Measurements from ENCODE around the gene DCAKD.
"Not testable (repeated sequence)": the region's sequence is repeated elsewhere in the genome, so short reads cannot be mapped to it uniquely, and the experiment has no call there.

DCAKD gene

GRCh38 chr17:45063198-45063597 is 11.8 kb upstream of the DCAKD start:
- DNase-seq (ENCODE audit: low read depth), result no peak

DNA sequence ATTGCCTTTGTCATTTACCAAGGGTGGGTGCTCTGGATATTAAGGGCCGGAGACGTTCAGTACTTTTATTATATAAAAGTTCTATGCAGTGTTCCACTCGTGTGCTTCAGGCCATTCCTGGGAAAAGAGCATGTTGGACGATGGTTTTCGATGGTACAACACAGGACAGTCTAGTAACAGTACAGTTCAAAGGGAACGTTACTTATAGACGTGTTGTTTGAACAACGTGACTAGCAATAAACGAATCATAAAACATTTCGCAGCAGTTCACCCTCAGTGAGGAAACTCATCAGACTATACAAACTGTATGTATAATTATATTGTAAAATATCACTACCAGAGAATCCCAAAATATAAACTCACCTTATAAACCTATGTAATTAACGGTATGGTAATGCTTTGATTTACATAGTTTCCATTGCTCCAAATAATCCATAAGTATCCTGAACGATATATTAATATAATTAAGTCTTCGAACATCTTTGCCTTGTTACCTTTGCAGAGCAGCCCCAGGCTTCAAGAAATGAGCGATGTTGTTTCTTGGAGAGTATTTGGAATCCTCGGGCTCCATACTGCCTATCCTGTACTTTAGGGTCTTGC is 10.3 kb upstream of the DCAKD start:
- DNase-seq (ENCODE audit: low read depth), result no peak

DNA sequence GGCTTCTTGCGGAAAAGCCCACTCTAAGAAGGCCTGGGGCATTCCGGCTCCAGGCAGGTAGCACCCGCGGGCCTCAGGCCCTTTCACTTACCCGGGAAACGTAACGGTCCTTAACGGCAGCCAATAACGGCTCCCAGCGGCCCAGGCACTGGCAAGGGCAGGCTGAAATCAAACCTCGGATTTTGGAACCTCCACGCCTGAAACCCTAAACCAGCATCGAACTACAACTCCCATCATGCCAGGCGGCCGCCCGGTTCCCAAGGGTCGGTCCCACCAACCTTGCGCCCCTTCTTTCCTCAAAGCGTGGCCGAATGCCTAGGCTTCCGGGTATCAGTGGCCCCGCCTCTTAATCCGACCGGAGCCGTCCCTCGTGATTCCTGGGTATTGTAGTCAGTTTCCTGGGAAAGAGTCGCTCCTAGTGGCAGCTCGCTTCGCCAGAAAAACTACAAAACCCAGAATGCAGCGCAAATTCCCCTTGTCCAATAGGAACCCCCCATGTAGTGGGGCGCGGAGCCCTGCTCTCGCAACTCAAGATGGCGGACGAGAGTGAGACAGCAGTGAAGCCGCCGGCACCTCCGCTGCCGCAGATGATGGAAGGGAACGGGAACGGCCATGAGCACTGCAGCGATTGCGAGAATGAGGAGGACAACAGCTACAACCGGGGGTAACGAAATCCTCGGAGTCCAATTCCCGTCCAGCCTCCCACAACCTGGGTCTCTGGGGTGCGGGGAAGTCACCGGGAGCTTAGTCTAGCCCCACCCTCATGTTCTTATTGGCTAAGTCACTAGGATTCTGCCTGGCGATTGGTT is 9.6 kb upstream of the DCAKD start, which contains the start of gene NMT1:
NMT1 (plus strand) TSS at position 521 of the 809 bp plus-strand sequence; CDS start at position 534, 13 bp downstream.
- peak; percentile 97 for DNase-seq (ENCODE audit: low read depth)

- no peak for DNase-seq (ENCODE audit: low read depth)
Observed at GRCh38 chr17:45060382-45060796, 9.0 kb upstream of the DCAKD start.

- no peak for DNase-seq (ENCODE audit: low read depth)
Observed at GRCh38 chr17:45052052-45052772, 780 bp upstream of the DCAKD start.

DNA sequence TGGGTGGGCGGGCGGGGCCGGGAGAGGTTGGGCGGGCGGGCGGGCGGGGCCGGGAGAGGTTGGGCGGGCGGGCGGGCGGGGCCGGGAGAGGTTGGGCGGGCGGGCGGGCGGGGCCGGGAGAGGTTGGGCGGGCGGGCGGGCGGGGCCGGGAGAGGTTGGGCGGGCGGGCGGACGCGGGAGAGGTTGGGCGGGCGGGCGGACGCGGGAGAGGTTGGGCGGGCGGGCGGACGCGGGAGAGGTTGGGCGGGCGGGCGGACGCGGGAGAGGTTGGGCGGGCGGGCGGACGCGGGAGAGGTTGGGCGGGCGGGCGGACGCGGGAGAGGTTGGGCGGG is 254 bp upstream of the DCAKD start:
- DNase-seq (ENCODE audit: low read depth), result not testable (repeated sequence)

DNA sequence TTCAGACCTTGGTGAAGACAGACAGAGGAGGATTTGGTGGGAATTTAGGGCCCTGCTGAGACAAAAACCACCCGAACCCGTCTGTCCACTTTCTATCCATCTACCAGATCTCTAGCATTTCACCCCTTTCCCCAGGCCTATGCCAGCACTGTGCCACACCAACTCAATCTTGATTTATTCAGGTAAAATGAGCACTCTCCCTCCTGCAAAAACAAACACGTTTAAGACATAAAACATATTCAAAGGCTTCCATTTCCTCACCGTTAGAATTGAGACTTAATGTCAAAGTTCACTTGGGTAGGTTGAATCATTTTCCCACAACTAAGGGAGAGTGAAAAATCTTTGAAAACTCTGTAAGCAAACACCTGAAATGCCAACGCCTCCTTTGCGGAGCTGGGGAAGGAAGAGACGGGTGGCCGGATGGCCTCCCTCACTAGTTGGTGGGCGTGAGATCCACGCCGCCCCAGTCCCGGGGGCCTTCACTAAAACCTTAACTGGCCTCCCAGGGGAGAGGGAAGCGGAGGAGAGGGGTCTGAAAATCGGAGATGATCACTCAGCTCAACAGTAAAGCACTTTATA is 862 bp downstream of the DCAKD start:
- no peak for DNase-seq (ENCODE audit: low read depth)

- DNase-seq (ENCODE audit: low read depth), result no peak
Observed at GRCh38 chr17:45048795-45049563, 2.5 kb downstream of the DCAKD start.

DNA sequence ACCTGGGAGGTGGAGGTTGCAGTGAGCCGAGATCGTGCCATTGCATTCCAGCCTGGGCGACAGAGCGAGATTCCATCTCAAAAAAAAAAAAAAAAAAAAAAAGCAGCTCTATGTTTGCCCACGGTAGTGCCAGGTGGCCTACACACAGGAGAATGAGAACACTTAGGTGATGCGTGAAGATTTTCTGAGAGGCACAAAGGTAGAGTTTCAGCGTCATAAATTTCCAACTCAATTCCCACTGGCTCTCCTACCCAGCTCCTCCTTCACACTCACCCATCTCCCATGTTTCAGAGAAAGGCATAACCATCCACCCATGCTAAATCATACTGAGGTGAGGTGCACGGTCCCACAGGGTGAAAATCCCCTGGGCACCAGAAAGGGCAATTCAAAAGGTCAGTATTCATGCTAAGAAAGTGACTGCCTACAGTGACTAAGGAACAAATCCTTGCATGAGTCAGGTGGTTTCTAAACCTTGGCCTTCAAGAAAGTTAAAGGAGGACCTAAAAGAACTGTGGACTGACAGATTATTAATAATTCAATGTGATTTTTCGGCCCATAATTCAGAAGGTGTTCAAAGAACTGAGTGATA is 4.8 kb downstream of the DCAKD start:
- DNase-seq (ENCODE audit: low read depth), result no peak

DNA sequence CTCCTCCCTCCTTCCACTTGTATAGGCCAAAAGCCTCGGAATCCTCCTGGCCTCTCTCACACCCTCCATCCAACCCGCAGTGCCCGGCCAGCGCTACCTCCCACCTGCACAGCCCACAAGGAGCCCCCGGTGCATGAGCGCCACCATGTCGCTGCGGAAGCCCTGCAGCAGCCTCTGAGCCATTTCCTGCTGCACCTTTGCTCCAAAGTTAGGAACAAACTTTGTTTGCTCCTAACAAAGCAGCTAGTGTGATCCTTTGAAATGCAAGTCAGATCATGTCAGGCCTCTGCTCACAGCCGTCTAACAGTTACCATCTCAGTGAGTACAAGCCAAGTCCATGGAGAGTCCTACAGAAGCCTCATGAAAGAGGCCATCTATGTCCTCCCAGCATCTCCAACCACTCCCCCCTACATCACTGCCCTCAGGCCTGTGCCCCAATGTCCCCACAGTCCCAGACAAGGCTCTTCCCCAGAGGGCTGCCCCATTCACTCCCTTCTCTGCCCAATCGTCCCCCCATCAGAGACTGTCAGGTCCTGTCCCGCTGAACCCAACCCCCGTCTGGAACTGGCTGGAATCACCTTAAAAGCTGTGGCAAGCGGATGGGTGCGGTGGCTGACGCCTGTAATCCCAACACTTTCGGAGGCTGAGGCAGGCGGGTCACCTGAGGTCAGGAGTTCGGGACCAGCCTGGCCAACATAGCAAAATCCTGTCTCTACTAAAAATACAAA is 7.5 kb downstream of the DCAKD start:
- DNase-seq (ENCODE audit: low read depth), result no peak

- no peak for DNase-seq (ENCODE audit: low read depth)
Observed at GRCh38 chr17:45042346-45043120, 8.9 kb downstream of the DCAKD start.

GRCh38 chr17:45040459-45040858 is 11.0 kb downstream of the DCAKD start:
- DNase-seq (ENCODE audit: low read depth), result no peak

GRCh38 chr17:45038728-45039634 is 12.5 kb downstream of the DCAKD start:
- no peak for DNase-seq (ENCODE audit: low read depth)

DNA sequence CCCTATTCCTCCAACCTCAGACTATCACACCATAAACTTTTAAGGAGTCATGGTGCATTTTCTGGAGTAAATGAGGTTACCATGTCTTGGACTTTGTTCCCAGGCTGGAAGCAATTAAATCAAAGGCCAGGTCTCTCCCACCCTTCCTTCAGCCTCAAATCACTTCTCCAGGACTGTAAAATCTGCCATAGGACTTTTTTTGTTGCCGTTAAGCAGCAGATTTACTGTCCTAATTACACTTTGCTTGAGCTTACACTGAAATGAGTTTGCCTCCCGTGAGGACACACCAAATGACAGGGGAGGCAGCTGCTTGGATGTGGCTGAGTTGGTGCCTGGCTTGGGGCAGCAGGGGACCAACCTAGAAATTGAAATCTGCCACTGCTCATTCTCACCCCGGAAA is 14.7 kb downstream of the DCAKD start:
- no peak for DNase-seq (ENCODE audit: low read depth)

- DNase-seq (ENCODE audit: low read depth), result no peak
Observed at GRCh38 chr17:45035848-45036247, 15.6 kb downstream of the DCAKD start.

GRCh38 chr17:45034599-45034998 is 16.8 kb downstream of the DCAKD start:
- DNase-seq (ENCODE audit: low read depth), result no peak

- no peak for DNase-seq (ENCODE audit: low read depth)
Observed at GRCh38 chr17:45032174-45032541, 19.3 kb downstream of the DCAKD start.

GRCh38 chr17:45031231-45032173 is 19.9 kb downstream of the DCAKD start:
- DNase-seq (ENCODE audit: low read depth), result no peak

All from GM04503 (cell line).